Activated T-cell treated with anti-CD3 and anti-CD28 coated beads, Interleukin-2, amount 50 U/mL, for 24 hours (primary cell): ENCODE measurements around the gene NSMCE1.

Experiments used
- DNase-seq: peaks from one replicate; pipeline ENCODE4 v3.0.0-alpha.2; 2020
- H3K27ac Mint-ChIP-seq: 2 replicates; pipeline ENCODE4 v1.8.0; 2020; ENCODE audit warnings: mild to moderate bottlenecking, mixed read lengths
- H3K27me3 Mint-ChIP-seq: 2 replicates; pipeline ENCODE4 v1.8.0; 2020; ENCODE audit warnings: mixed read lengths
- H3K36me3 Mint-ChIP-seq: 2 replicates; pipeline ENCODE4 v1.8.0; 2020; ENCODE audit warnings: low read depth, mixed read lengths
- H3K4me1 Mint-ChIP-seq: 2 replicates; pipeline ENCODE4 v1.8.0; 2020; ENCODE audit warnings: low read depth, mixed read lengths
- H3K4me3 Mint-ChIP-seq: 2 replicates; pipeline ENCODE4 v1.8.0; 2020; ENCODE audit warnings: mild to moderate bottlenecking, moderate library complexity, mixed read lengths
- H3K9me3 Mint-ChIP-seq: 2 replicates; pipeline ENCODE4 v1.8.0; 2020; ENCODE audit warnings: mixed read lengths

The NSMCE1 gene

GRCh38 chr16:27310576-27311447, 42.2 kb upstream of the NSMCE1 start:
- peaks cover 22% of the 10 kb centered on the region for H3K36me3 Mint-ChIP-seq
- no peaks in the 10 kb centered on the region for H3K27me3 Mint-ChIP-seq
- H3K4me1 Mint-ChIP-seq = peaks cover 36% of the 10 kb centered on the region
- H3K9me3 Mint-ChIP-seq = peaks cover 2% of the 10 kb centered on the region
- H3K4me3 Mint-ChIP-seq = no peak overlapping the region
- no peak overlapping the region for H3K27ac Mint-ChIP-seq
- DNase-seq = peak; percentile 11

GRCh38 chr16:27308792-27309191, 40.2 kb upstream of the NSMCE1 start:
- H3K36me3 Mint-ChIP-seq = peaks cover 5% of the 10 kb centered on the region
- no peak for DNase-seq
- no peak overlapping the region for H3K27ac Mint-ChIP-seq
- no peak overlapping the region for H3K4me3 Mint-ChIP-seq
- H3K4me1 Mint-ChIP-seq = peaks cover 26% of the 10 kb centered on the region
- peaks cover 2% of the 10 kb centered on the region for H3K9me3 Mint-ChIP-seq
- H3K27me3 Mint-ChIP-seq = no peaks in the 10 kb centered on the region

GRCh38 chr16:27305839-27306442, 37.4 kb upstream of the NSMCE1 start:
- H3K9me3 Mint-ChIP-seq = peaks cover 2% of the 10 kb centered on the region
- no peak overlapping the region for H3K27ac Mint-ChIP-seq
- peaks cover 10% of the 10 kb centered on the region for H3K4me1 Mint-ChIP-seq
- DNase-seq = no peak
- H3K36me3 Mint-ChIP-seq = no peaks in the 10 kb centered on the region
- no peaks in the 10 kb centered on the region for H3K27me3 Mint-ChIP-seq
- no peak overlapping the region for H3K4me3 Mint-ChIP-seq

GRCh38 chr16:27304881-27305745, 36.5 kb upstream of the NSMCE1 start:
- Mint-ChIP-seq H3K27ac (no peak overlapping the region), H3K4me3 (no peak overlapping the region), H3K36me3 (no peaks in the 10 kb centered on the region)

GRCh38 chr16:27304102-27304501, 35.5 kb upstream of the NSMCE1 start:
- Mint-ChIP-seq H3K27me3 (no peaks in the 10 kb centered on the region), H3K4me1 (peaks cover 12% of the 10 kb centered on the region), H3K36me3 (no peaks in the 10 kb centered on the region), H3K27ac (no peak overlapping the region), H3K9me3 (no peaks in the 10 kb centered on the region), H3K4me3 (no peak overlapping the region)
- no peak for DNase-seq

More at GRCh38 chr16:27304881-27305745, 36.5 kb upstream of the NSMCE1 start:
- H3K4me1 Mint-ChIP-seq = peaks cover 10% of the 10 kb centered on the region
- H3K27me3 Mint-ChIP-seq = no peaks in the 10 kb centered on the region
- DNase-seq = peak; percentile 15
- peaks cover 2% of the 10 kb centered on the region for H3K9me3 Mint-ChIP-seq

GRCh38 chr16:27303256-27304100, 34.9 kb upstream of the NSMCE1 start:
- Mint-ChIP-seq H3K4me1 (peaks cover 12% of the 10 kb centered on the region), H3K36me3 (no peaks in the 10 kb centered on the region), H3K4me3 (no peak overlapping the region), H3K27me3 (no peaks in the 10 kb centered on the region), H3K9me3 (no peaks in the 10 kb centered on the region), H3K27ac (no peak overlapping the region)
- DNase-seq = peak; percentile 8

- Mint-ChIP-seq H3K27me3 (no peaks in the 10 kb centered on the region), H3K4me1 (peaks cover 12% of the 10 kb centered on the region), H3K9me3 (no peaks in the 10 kb centered on the region), H3K4me3 (no peak overlapping the region), H3K36me3 (no peaks in the 10 kb centered on the region), H3K27ac (no peak overlapping the region)
- peak; percentile 7 for DNase-seq
Observed at GRCh38 chr16:27302126-27302525, 33.6 kb upstream of the NSMCE1 start.

GRCh38 chr16:27301236-27301861, 32.8 kb upstream of the NSMCE1 start:
- Mint-ChIP-seq H3K4me3 (no peak overlapping the region), H3K27ac (no peak overlapping the region), H3K4me1 (peaks cover 16% of the 10 kb centered on the region), H3K36me3 (no peaks in the 10 kb centered on the region), H3K9me3 (no peaks in the 10 kb centered on the region), H3K27me3 (no peaks in the 10 kb centered on the region)
- DNase-seq = no peak

GRCh38 chr16:27298132-27298531, 29.6 kb upstream of the NSMCE1 start:
- Mint-ChIP-seq H3K36me3 (no peaks in the 10 kb centered on the region), H3K27ac (no peak overlapping the region), H3K4me1 (peaks cover 20% of the 10 kb centered on the region), H3K4me3 (no peak overlapping the region), H3K27me3 (no peaks in the 10 kb centered on the region), H3K9me3 (no peaks in the 10 kb centered on the region)
- DNase-seq = no peak

GRCh38 chr16:27293343-27293742, 24.8 kb upstream of the NSMCE1 start:
- no peak overlapping the region for H3K27ac Mint-ChIP-seq
- peaks cover 44% of the 10 kb centered on the region for H3K4me1 Mint-ChIP-seq
- H3K9me3 Mint-ChIP-seq = no peaks in the 10 kb centered on the region
- no peaks in the 10 kb centered on the region for H3K36me3 Mint-ChIP-seq
- no peak for DNase-seq
- H3K27me3 Mint-ChIP-seq = no peaks in the 10 kb centered on the region
- no peak overlapping the region for H3K4me3 Mint-ChIP-seq

- Mint-ChIP-seq H3K4me3 (no peak overlapping the region), H3K9me3 (peaks cover 5% of the 10 kb centered on the region), H3K4me1 (peaks cover 44% of the 10 kb centered on the region), H3K36me3 (no peaks in the 10 kb centered on the region), H3K27me3 (no peaks in the 10 kb centered on the region), H3K27ac (no peak overlapping the region)
- no peak for DNase-seq
Observed at GRCh38 chr16:27291722-27292240, 23.2 kb upstream of the NSMCE1 start.

GRCh38 chr16:27291106-27291505, 22.5 kb upstream of the NSMCE1 start:
- Mint-ChIP-seq H3K4me1 (peaks cover 45% of the 10 kb centered on the region), H3K36me3 (no peaks in the 10 kb centered on the region), H3K27me3 (no peaks in the 10 kb centered on the region), H3K27ac (peak overlapping the region; percentile 50), H3K4me3 (no peak overlapping the region), H3K9me3 (peaks cover 5% of the 10 kb centered on the region)
- no peak for DNase-seq

GRCh38 chr16:27290562-27290961, 22.0 kb upstream of the NSMCE1 start:
- peaks cover 45% of the 10 kb centered on the region for H3K4me1 Mint-ChIP-seq
- no peaks in the 10 kb centered on the region for H3K27me3 Mint-ChIP-seq
- no peak overlapping the region for H3K4me3 Mint-ChIP-seq
- H3K27ac Mint-ChIP-seq = peak overlapping the region; percentile 85
- peaks cover 5% of the 10 kb centered on the region for H3K9me3 Mint-ChIP-seq
- no peaks in the 10 kb centered on the region for H3K36me3 Mint-ChIP-seq
- no peak for DNase-seq
